CD4-positive, CD25-positive, alpha-beta regulatory T cell (primary cell): ENCODE measurements around the gene TRIM56. TPM values are rescaled to one million over a fixed set of nuclear protein-coding genes. Genes with fewer than 3 reads are reported as not detected.

Experiments
- ATAC-seq, 2 donors: fragments of 150-1000 bp; cut with Tn5 transposase; one replicate each; pipeline ENCODE4 v1.10.0; 2021; ENCODE audit warnings: low read depth in 2 of 2, moderate number of reproducible peaks in 2 of 2, moderate library complexity in 1 of 2
- DNase-seq, 3 donors: peaks; one replicate each; pipeline versions ENCODE4 v3.0.0 to v3.0.0-alpha.2; 2012 to 2022; ENCODE audit warnings: mixed read lengths in 1 of 3
- H3K27ac ChIP-seq: one replicate; pipeline ENCODE4 v1.7.0; 2013; ENCODE audit warnings: mild to moderate bottlenecking, low read length; ENCODE audit not compliant: insufficient read depth, poor library complexity, severe bottlenecking
- H3K27me3 ChIP-seq: one replicate; pipeline ENCODE4 v1.7.0; 2013; ENCODE audit warnings: low read length; ENCODE audit not compliant: control insufficient read depth, insufficient read depth
- H3K36me3 ChIP-seq: one replicate; pipeline ENCODE4 v1.7.0; 2013; ENCODE audit warnings: mild to moderate bottlenecking, low read length, moderate library complexity; ENCODE audit not compliant: control insufficient read depth, insufficient read depth
- H3K4me1 ChIP-seq: 2 replicates; pipeline ENCODE4 v1.7.0; 2013; ENCODE audit warnings: mild to moderate bottlenecking, low read length; ENCODE audit not compliant: insufficient read depth, control insufficient read depth, poor library complexity, severe bottlenecking
- H3K4me3 ChIP-seq: one replicate; pipeline ENCODE4 v1.7.0; 2013; ENCODE audit warnings: low read depth, mild to moderate bottlenecking, low read length, moderate library complexity
- H3K9me3 ChIP-seq, 2 experiments: 1 replicate in 1 of 2; 2 replicates in 1 of 2; pipeline ENCODE4 v1.7.0; 2013; ENCODE audit warnings: low read length in 2 of 2, mild to moderate bottlenecking in 1 of 2, moderate library complexity in 1 of 2; ENCODE audit not compliant: control insufficient read depth in 2 of 2
- H3K27ac Mint-ChIP-seq, 3 donors: one replicate each; pipeline ENCODE4 v1.8.0; 2020 to 2022; ENCODE audit warnings: mild to moderate bottlenecking in 3 of 3, mixed read lengths in 3 of 3, moderate library complexity in 2 of 3
- H3K27me3 Mint-ChIP-seq: one replicate; pipeline ENCODE4 v1.8.0; 2022; ENCODE audit warnings: mild to moderate bottlenecking, mixed read lengths
- H3K36me3 Mint-ChIP-seq: one replicate; pipeline ENCODE4 v1.8.0; 2020; ENCODE audit warnings: mixed read lengths
- H3K4me1 Mint-ChIP-seq, 4 donors: one replicate each; pipeline ENCODE4 v1.8.0; 2020 to 2022; ENCODE audit warnings: mixed read lengths in 4 of 4, mild to moderate bottlenecking in 1 of 4
- H3K4me3 Mint-ChIP-seq, 4 donors: one replicate each; pipeline ENCODE4 v1.8.0; 2020 to 2022; ENCODE audit warnings: mild to moderate bottlenecking in 4 of 4, mixed read lengths in 4 of 4, moderate library complexity in 3 of 4
- H3K9me3 Mint-ChIP-seq, 7 donors: one replicate each; pipeline ENCODE4 v1.8.0; 2020 to 2022; ENCODE audit warnings: mixed read lengths in 7 of 7, mild to moderate bottlenecking in 3 of 7, moderate library complexity in 2 of 7
- polyA plus RNA-seq, 4 donors: library from polyadenylated mRNA; unstranded; fragments of 300-500 nt; fragmentation: Illumina TruSeq; gene quantifications; one replicate each; pipeline ENCODE4 v1.2.3, GENCODE V29; 2021
- total RNA-seq: library from RNA; stranded (reverse); gene quantifications from one replicate; pipeline ENCODE4 v1.2.3, GENCODE V29; 2022

TRIM56 gene
- total and polyA plus RNA-seq, 5 donors from 2014 or later, result 3.5 to 44.6 (median 7.3) TPM

DNA sequence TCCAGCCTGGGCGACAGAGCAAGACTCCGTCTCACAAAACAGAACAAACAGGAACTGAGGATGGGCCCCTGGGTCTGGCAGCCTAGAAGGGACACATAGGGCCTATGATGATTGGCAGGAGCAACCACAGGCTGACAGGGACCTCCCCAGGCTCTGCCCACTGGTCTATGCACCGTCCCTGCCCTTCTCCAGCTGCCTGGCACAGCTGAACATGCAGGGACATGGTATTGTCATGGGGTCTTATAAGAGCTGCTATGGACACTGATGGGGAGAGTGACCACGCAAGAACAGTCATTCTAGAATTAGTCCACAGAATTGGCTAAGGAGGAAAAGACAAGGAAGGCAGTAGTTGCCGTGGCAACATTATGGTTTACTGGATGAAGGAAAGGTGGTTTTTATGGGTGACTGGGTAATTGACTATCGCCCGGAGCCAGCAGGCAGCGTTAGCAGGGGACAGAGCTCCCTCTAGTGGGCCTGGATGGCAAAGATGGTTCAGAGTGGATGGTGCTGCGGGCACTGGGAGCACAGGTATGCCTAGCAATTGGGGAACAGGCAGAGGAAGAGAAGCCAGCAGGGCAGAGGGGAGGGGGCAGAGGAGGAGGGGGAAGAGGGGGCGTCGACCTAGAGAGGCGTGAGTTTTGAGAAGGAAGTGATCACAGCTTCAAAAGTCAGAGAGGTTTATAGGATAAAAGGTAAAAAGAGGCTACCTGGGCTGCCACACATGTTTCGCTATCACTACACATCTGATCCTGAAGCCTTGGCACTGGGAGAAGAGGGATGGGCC is 7.8 kb upstream of the TRIM56 start:
- Histone ChIP-seq H3K9me3 (no peaks in the 10 kb centered on the region), H3K27me3 (no peaks in the 10 kb centered on the region), H3K4me1 (no peaks in the 10 kb centered on the region), H3K27ac (no peak overlapping the region), H3K36me3 (no peaks in the 10 kb centered on the region), H3K4me3 (no peak overlapping the region)
- Mint-ChIP-seq H3K4me3 (no peak overlapping the region), H3K27ac (peak overlapping the region in 1 of 3 donors; percentile 17), H3K4me1 (peaks cover 0 to 5% (median 4%) of the 10 kb centered on the region in 4 donors), H3K9me3 (peaks cover 0 to 1% (median 0%) of the 10 kb centered on the region in 7 donors), H3K27me3 (peaks cover 29% of the 10 kb centered on the region), H3K36me3 (no peaks in the 10 kb centered on the region)
- peak; percentile 93 to 97 for ATAC-seq
- peak; percentile 67 to 78 (median 74) for DNase-seq

GRCh38 chr7:101081432-101081831 is 3.8 kb upstream of the TRIM56 start:
- peaks cover 12% of the 10 kb centered on the region for H3K27me3 Mint-ChIP-seq
- no peaks in the 10 kb centered on the region for H3K27me3 ChIP-seq
- peak overlapping the region in 1 of 4 donors; percentile 52 for H3K4me3 Mint-ChIP-seq
- no peaks in the 10 kb centered on the region for H3K9me3 ChIP-seq
- no peak for ATAC-seq
- peaks cover 0 to 24% (median 14%) of the 10 kb centered on the region in 4 donors for H3K4me1 Mint-ChIP-seq
- H3K27ac Mint-ChIP-seq, result no peak overlapping the region
- H3K36me3 Mint-ChIP-seq, result no peaks in the 10 kb centered on the region
- H3K36me3 ChIP-seq, result no peaks in the 10 kb centered on the region
- H3K9me3 Mint-ChIP-seq, result peaks cover 0 to 2% (median 0%) of the 10 kb centered on the region in 7 donors
- no peak overlapping the region for H3K4me3 ChIP-seq
- no peak overlapping the region for H3K27ac ChIP-seq
- H3K4me1 ChIP-seq, result peaks cover 15% of the 10 kb centered on the region
- no peak for DNase-seq

DNA sequence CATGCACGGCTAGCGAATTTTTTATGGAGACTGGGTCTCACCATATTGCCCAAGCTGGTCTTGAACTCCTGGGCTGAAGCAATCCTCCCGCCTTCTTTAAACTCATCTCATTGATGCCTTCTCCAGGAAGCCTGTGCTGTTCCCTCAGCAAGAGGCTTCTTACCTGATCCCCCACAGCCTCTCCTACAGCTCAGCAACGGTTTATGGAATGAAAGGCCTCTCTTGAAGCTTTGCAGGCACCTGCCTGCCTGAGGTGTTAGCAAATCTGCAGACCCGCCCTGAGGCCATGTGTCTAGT is 468 bp upstream of the TRIM56 start:
- peaks cover 0 to 39% (median 16%) of the 10 kb centered on the region in 4 donors for H3K4me1 Mint-ChIP-seq

DNA sequence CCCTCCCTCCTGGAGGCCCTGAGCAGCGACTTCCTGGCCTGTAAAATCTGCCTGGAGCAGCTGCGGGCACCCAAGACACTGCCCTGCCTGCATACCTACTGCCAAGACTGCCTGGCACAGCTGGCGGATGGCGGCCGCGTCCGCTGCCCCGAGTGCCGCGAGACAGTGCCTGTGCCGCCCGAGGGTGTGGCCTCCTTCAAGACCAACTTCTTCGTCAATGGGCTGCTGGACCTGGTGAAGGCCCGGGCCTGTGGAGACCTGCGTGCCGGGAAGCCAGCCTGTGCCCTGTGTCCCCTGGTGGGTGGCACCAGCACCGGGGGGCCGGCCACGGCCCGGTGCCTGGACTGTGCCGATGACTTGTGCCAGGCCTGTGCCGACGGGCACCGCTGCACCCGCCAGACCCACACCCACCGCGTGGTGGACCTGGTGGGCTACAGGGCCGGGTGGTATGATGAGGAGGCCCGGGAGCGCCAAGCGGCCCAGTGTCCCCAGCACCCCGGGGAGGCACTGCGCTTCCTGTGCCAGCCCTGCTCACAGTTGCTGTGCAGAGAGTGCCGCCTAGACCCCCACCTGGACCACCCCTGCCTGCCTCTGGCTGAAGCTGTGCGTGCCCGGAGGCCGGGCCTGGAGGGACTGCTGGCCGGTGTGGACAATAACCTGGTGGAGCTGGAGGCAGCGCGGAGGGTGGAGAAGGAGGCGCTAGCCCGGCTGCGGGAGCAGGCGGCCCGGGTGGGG is 2.2 kb downstream of the TRIM56 start:
- ATAC-seq (no peak), DNase-seq (no peak)
- no peak overlapping the region for H3K4me3 ChIP-seq
- Mint-ChIP-seq H3K27me3 (no peaks in the 10 kb centered on the region), H3K4me3 (peak overlapping the region; percentile 38 to 99 (median 94)), H3K27ac (no peak overlapping the region), H3K9me3 (peaks cover 0 to 2% (median 0%) of the 10 kb centered on the region in 7 donors), H3K36me3 (peaks cover 7% of the 10 kb centered on the region), H3K4me1 (peaks cover 0 to 50% (median 23%) of the 10 kb centered on the region in 4 donors)
- no peaks in the 10 kb centered on the region for H3K9me3 ChIP-seq
- peaks cover 25% of the 10 kb centered on the region for H3K36me3 ChIP-seq
- H3K27ac ChIP-seq, result no peak overlapping the region
- no peaks in the 10 kb centered on the region for H3K27me3 ChIP-seq
- H3K4me1 ChIP-seq, result peaks cover 32% of the 10 kb centered on the region

More for the DNA sequence above, 468 bp upstream of the TRIM56 start:
- peaks cover 17% of the 10 kb centered on the region for H3K36me3 ChIP-seq
- H3K9me3 ChIP-seq, result no peaks in the 10 kb centered on the region
- peak overlapping the region; percentile 85 for H3K4me3 ChIP-seq
- peak overlapping the region; percentile 90 to 99 (median 98) for H3K4me3 Mint-ChIP-seq
- H3K27me3 ChIP-seq, result no peaks in the 10 kb centered on the region
- H3K27me3 Mint-ChIP-seq, result peaks cover 5% of the 10 kb centered on the region
- H3K9me3 Mint-ChIP-seq, result peaks cover 0 to 2% (median 0%) of the 10 kb centered on the region in 7 donors
- H3K27ac Mint-ChIP-seq, result peak overlapping the region; percentile 98 to 99 (median 99)
- H3K4me1 ChIP-seq, result peaks cover 32% of the 10 kb centered on the region
- ATAC-seq (no peak), DNase-seq (no peak)
- peak overlapping the region; percentile 88 for H3K27ac ChIP-seq
- no peaks in the 10 kb centered on the region for H3K36me3 Mint-ChIP-seq

- no peak for ATAC-seq
- H3K9me3 Mint-ChIP-seq, result peaks cover 0 to 2% (median 0%) of the 10 kb centered on the region in 7 donors
- peaks cover 25% of the 10 kb centered on the region for H3K36me3 ChIP-seq
- peaks cover 10% of the 10 kb centered on the region for H3K36me3 Mint-ChIP-seq
- no peak overlapping the region for H3K4me3 Mint-ChIP-seq
- H3K27ac Mint-ChIP-seq, result no peak overlapping the region
- H3K4me1 ChIP-seq, result peaks cover 32% of the 10 kb centered on the region
- no peak overlapping the region for H3K4me3 ChIP-seq
- no peak for DNase-seq
- H3K9me3 ChIP-seq, result no peaks in the 10 kb centered on the region
- H3K27me3 ChIP-seq, result no peaks in the 10 kb centered on the region
- no peak overlapping the region for H3K27ac ChIP-seq
- H3K27me3 Mint-ChIP-seq, result no peaks in the 10 kb centered on the region
- H3K4me1 Mint-ChIP-seq, result peaks cover 0 to 53% (median 23%) of the 10 kb centered on the region in 4 donors
Observed at GRCh38 chr7:101088069-101088425, 2.8 kb downstream of the TRIM56 start.

GRCh38 chr7:101088858-101089529 is 3.7 kb downstream of the TRIM56 start:
- H3K4me1 ChIP-seq, result peaks cover 32% of the 10 kb centered on the region
- peak overlapping the region in 2 of 4 donors; percentile 70 to 73 for H3K4me3 Mint-ChIP-seq
- H3K36me3 Mint-ChIP-seq, result peaks cover 13% of the 10 kb centered on the region
- H3K4me1 Mint-ChIP-seq, result peaks cover 0 to 55% (median 25%) of the 10 kb centered on the region in 4 donors
- H3K27ac ChIP-seq, result no peak overlapping the region
- ATAC-seq, result no peak
- H3K27me3 ChIP-seq, result no peaks in the 10 kb centered on the region
- no peaks in the 10 kb centered on the region for H3K9me3 Mint-ChIP-seq
- peaks cover 25% of the 10 kb centered on the region for H3K36me3 ChIP-seq
- peak overlapping the region in 2 of 3 donors; percentile 42 to 75 for H3K27ac Mint-ChIP-seq
- H3K9me3 ChIP-seq, result no peaks in the 10 kb centered on the region
- no peak overlapping the region for H3K4me3 ChIP-seq
- DNase-seq, result no peak
- no peaks in the 10 kb centered on the region for H3K27me3 Mint-ChIP-seq

DNA sequence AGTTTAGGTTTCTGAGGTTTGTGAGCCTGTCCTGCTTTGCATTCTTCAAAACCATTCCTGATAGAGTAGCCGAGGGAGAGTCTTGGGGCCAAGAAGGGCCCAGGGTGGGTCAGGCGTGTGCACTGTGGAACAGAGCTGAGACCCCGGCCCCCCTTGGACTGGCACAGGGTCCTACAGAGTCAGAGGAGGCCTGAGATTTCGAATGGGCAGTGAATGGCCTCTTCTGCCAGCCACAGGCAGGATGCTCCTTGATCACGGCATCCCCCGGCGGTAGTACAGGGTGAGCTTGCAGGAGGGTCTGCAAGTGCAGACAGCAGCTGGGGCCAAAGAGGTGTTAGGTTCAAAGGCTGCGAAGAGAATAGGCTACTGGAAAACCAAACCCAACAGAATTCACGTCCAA is 4.6 kb downstream of the TRIM56 start:
- Mint-ChIP-seq H3K4me1 (peaks cover 0 to 54% (median 26%) of the 10 kb centered on the region in 4 donors), H3K9me3 (no peaks in the 10 kb centered on the region), H3K36me3 (peaks cover 18% of the 10 kb centered on the region), H3K27me3 (no peaks in the 10 kb centered on the region), H3K27ac (peak overlapping the region in 1 of 3 donors; percentile 75), H3K4me3 (peak overlapping the region; percentile 39 to 73 (median 66))
- no peak overlapping the region for H3K27ac ChIP-seq
- ATAC-seq, result no peak
- peaks cover 25% of the 10 kb centered on the region for H3K36me3 ChIP-seq
- no peaks in the 10 kb centered on the region for H3K9me3 ChIP-seq
- no peaks in the 10 kb centered on the region for H3K27me3 ChIP-seq
- DNase-seq, result no peak
- no peak overlapping the region for H3K4me3 ChIP-seq
- H3K4me1 ChIP-seq, result peaks cover 28% of the 10 kb centered on the region
